HEK293T (cell line): Measurements from ENCODE around the gene CANT1.

Source experiments
- ARNT ChIP-seq: fragments of 450-650 bp; IDR thresholded peaks from 2 replicates; pipeline ENCODE4 v1.6.1; 2017; ENCODE audit warnings: mild to moderate bottlenecking
- BHLHE40 ChIP-seq: fragments of 450-650 bp; IDR thresholded peaks from 2 replicates; pipeline ENCODE4 v1.6.1; 2016; ENCODE audit warnings: mild to moderate bottlenecking, moderate library complexity, borderline replicate concordance
- ELF4 ChIP-seq: fragments of 450-650 bp; IDR thresholded peaks from 2 replicates; pipeline ENCODE4 v1.6.1; 2017; ENCODE audit warnings: antibody characterized with exemption
- FOXK2 ChIP-seq: fragments of 450-650 bp; IDR thresholded peaks from 2 replicates; pipeline ENCODE4 v1.6.1; 2016; ENCODE audit warnings: mild to moderate bottlenecking
- FOXM1 ChIP-seq: fragments of 450-650 bp; IDR thresholded peaks from 2 replicates; pipeline ENCODE4 v1.6.1; 2017; ENCODE audit warnings: mild to moderate bottlenecking, borderline replicate concordance
- HDGF ChIP-seq: fragments of 450-650 bp; IDR thresholded peaks from 2 replicates; pipeline ENCODE4 v1.6.1; 2017; ENCODE audit warnings: antibody characterized with exemption, borderline replicate concordance
- NFRKB ChIP-seq: fragments of 450-650 bp; IDR thresholded peaks from 2 replicates; pipeline ENCODE4 v1.6.1; 2016; ENCODE audit warnings: mild to moderate bottlenecking, moderate library complexity
- PKNOX1 ChIP-seq: fragments of 450-650 bp; IDR thresholded peaks from 2 replicates; pipeline ENCODE4 v1.6.1; 2016
- SP1 ChIP-seq: fragments of 450-650 bp; IDR thresholded peaks from 2 replicates; pipeline ENCODE4 v1.6.1; 2017
- SUZ12 ChIP-seq: fragments of 450-650 bp; IDR thresholded peaks from 2 replicates; pipeline ENCODE4 v1.6.1; 2016; ENCODE audit warnings: mild to moderate bottlenecking
- TARDBP ChIP-seq: fragments of 450-650 bp; IDR thresholded peaks from 2 replicates; pipeline ENCODE4 v1.6.1; 2016

- TF ChIP-seq FOXM1 (no peak), NFRKB (no peak), HDGF (no peak), SUZ12 (no peak), SP1 (no peak), ELF4 (no peak), FOXK2 (no peak), PKNOX1 (no peak), BHLHE40 (no peak), TARDBP (no peak), ARNT (no peak)
Observed at GRCh38 chr17:78952706-78953105, 56.9 kb downstream of the CANT1 start.
